Lower leg skin (tissue), 4 donors: ENCODE data around the gene CEACAM19. TPM values are rescaled to one million over a fixed set of nuclear protein-coding genes. Genes with fewer than 3 reads are reported as not detected.
"Not testable (repeated sequence)": the region's sequence is repeated elsewhere in the genome, so short reads cannot be mapped to it uniquely, and the experiment has no call there.

ENCODE experiments used
- DNase-seq, 2 donors: peaks; one replicate each; pipeline ENCODE4 v3.0.0-alpha.2; 2019; ENCODE audit warnings: low spot score in 2 of 2
- H3K4me3 ChIP-seq: fragments of 200-600 bp; sonication (generic); 2 replicates; pipeline ENCODE4 v1.5.1; 2017; ENCODE audit warnings: mild to moderate bottlenecking, low read depth; ENCODE audit not compliant: poor library complexity, severe bottlenecking
- POLR2A ChIP-seq, 2 donors: fragments of 450-650 bp; IDR thresholded peaks; one replicate each; pipeline ENCODE4 v1.6.1; 2016 to 2017; ENCODE audit warnings: antibody characterized with exemption in 2 of 2, mild to moderate bottlenecking in 1 of 2, moderate library complexity in 1 of 2
- WGBS, 2 donors: methylation state at CpG; one replicate each; pipeline ENCODE4 v1.1.5; 2018; 5-methylcytosine and 5-hydroxymethylcytosine counted together
- intact Hi-C: fragments of 100-400 bp; cut with DNase I; formaldehyde crosslinking; loops from one replicate; pipeline ENCODE4 v1.15.0; 2023; ENCODE audit warnings: low total_unique reads
- total RNA-seq, 4 donors: library from RNA; depleted of rRNA; stranded (reverse); fragments of >200 nt; gene quantifications; one replicate each; pipeline ENCODE4 v1.1.0, GENCODE V29; 2016
- TF ChIP-seq, protein P1 (sequence below), 3 donors: fragments of 450-650 bp; IDR thresholded peaks; one replicate each; pipeline ENCODE4 v1.5.1; 2016; ENCODE audit warnings: antibody characterized with exemption in 3 of 3, mild to moderate bottlenecking in 3 of 3, moderate library complexity in 2 of 3

Gene CEACAM19
- total RNA-seq, 4 donors from 2014 or later, result 5.4 to 10.2 (median 8.0) TPM

- WGBS, 2 donors, result 90 to 98% methylated on average over 4 of the region's 4 CpGs
- TF ChIP-seq, protein P1, sequence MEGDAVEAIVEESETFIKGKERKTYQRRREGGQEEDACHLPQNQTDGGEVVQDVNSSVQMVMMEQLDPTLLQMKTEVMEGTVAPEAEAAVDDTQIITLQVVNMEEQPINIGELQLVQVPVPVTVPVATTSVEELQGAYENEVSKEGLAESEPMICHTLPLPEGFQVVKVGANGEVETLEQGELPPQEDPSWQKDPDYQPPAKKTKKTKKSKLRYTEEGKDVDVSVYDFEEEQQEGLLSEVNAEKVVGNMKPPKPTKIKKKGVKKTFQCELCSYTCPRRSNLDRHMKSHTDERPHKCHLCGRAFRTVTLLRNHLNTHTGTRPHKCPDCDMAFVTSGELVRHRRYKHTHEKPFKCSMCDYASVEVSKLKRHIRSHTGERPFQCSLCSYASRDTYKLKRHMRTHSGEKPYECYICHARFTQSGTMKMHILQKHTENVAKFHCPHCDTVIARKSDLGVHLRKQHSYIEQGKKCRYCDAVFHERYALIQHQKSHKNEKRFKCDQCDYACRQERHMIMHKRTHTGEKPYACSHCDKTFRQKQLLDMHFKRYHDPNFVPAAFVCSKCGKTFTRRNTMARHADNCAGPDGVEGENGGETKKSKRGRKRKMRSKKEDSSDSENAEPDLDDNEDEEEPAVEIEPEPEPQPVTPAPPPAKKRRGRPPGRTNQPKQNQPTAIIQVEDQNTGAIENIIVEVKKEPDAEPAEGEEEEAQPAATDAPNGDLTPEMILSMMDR (IDR thresholded peaks at IDR 0.05), result no peak
- no peak for TF ChIP-seq POLR2A (IDR thresholded peaks at IDR 0.05)
- DNase-seq, result no peak
- intact Hi-C loops, result no loop called here
- H3K4me3 ChIP-seq, result no peak overlapping the region
Observed at GRCh38 chr19:44627631-44628030, 43.7 kb upstream of the CEACAM19 start.

GRCh38 chr19:44628793-44629192 is 42.5 kb upstream of the CEACAM19 start:
- H3K4me3 ChIP-seq, result no peak overlapping the region
- intact Hi-C loops, result no loop called here
- 83 to 87% methylated on average over 3 of the region's 3 CpGs for WGBS, 2 donors
- TF ChIP-seq, protein P1 (IDR thresholded peaks at IDR 0.05), result no peak
- no peak for TF ChIP-seq POLR2A (IDR thresholded peaks at IDR 0.05)
- DNase-seq, result no peak

DNA sequence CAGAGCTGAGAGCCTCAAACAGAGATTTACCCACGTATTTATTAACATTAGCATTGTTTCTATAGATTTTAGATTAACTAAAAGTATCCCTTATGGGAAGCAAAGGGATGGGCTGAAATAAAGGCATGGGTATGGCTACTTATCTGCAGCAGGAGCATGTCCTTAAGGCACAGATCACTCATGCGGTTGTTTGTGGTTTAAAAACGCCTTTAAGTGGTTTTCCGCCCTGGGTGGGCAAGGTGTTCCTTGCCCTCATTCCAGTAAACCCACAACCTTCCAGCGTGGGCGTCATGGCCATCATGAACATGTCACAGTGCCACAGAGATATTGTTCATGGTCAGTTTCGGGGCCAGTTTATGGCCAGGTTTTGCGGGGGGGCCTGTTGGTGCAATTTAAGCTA is 39.7 kb upstream of the CEACAM19 start:
- intact Hi-C loops, H3K4me3 ChIP-seq, DNase-seq: not testable (repeated sequence)
- 81 to 88% methylated on average over 8 of the region's 8 CpGs for WGBS, 2 donors

GRCh38 chr19:44634058-44634457 is 37.2 kb upstream of the CEACAM19 start:
- H3K4me3 ChIP-seq, intact Hi-C loops, DNase-seq: not testable (repeated sequence)
- 18 to 39% methylated on average over 5 of the region's 5 CpGs for WGBS, 2 donors

GRCh38 chr19:44634785-44635184 is 36.5 kb upstream of the CEACAM19 start:
- TF ChIP-seq, protein P1 (IDR thresholded peaks at IDR 0.05), result no peak
- TF ChIP-seq POLR2A (IDR thresholded peaks at IDR 0.05), result no peak
- WGBS, 2 donors, result 91 to 96% methylated on average over 2 of the region's 2 CpGs
- DNase-seq, result no peak
- no peak overlapping the region for H3K4me3 ChIP-seq
- intact Hi-C loops, result no loop called here

GRCh38 chr19:44635581-44636438 is 35.5 kb upstream of the CEACAM19 start:
- intact Hi-C loops, result no loop called here
- DNase-seq, result no peak
- TF ChIP-seq POLR2A (IDR thresholded peaks at IDR 0.05), result no peak
- TF ChIP-seq, protein P1 (IDR thresholded peaks at IDR 0.05), result no peak
- no peak overlapping the region for H3K4me3 ChIP-seq
- WGBS, 2 donors, result 70 to 72% methylated on average over 3 of the region's 3 CpGs
